ACC112 (cell line): ENCODE measurements around the gene BEND6.

ENCODE experiments used
- H2AFZ ChIP-seq: fragments of 200-600 bp; sonication (generic); one replicate; pipeline ENCODE4 v1.6.0; 2017; ENCODE audit warnings: antibody characterized with exemption, low read length; ENCODE audit not compliant: unreplicated experiment
- H3K27ac ChIP-seq: fragments of 200-600 bp; sonication (generic); 2 replicates; pipeline ENCODE4 v1.5.1; 2014; ENCODE audit warnings: low read depth, mild to moderate bottlenecking, antibody characterized with exemption, low read length, moderate library complexity
- H3K27me3 ChIP-seq: fragments of 200-600 bp; sonication (generic); 2 replicates; pipeline ENCODE4 v1.6.1; 2014; ENCODE audit warnings: mild to moderate bottlenecking, antibody characterized with exemption, low read length, moderate library complexity, mixed read lengths; ENCODE audit not compliant: insufficient read depth
- H3K36me3 ChIP-seq: fragments of 200-600 bp; sonication (generic); 2 replicates; pipeline ENCODE4 v1.6.1; 2016; ENCODE audit warnings: mild to moderate bottlenecking, antibody characterized with exemption, low read length, moderate library complexity, mixed read lengths; ENCODE audit not compliant: insufficient read depth
- H3K4me1 ChIP-seq: fragments of 200-600 bp; sonication (generic); one replicate; pipeline ENCODE4 v1.6.1; 2016; ENCODE audit warnings: low read length, mixed read lengths; ENCODE audit not compliant: insufficient read depth, unreplicated experiment, control insufficient read depth
- H3K4me3 ChIP-seq: fragments of 200-600 bp; sonication (generic); 2 replicates; pipeline ENCODE4 v1.5.1; 2014; ENCODE audit warnings: mild to moderate bottlenecking, low read depth, low read length
- H3K79me2 ChIP-seq: fragments of 200-600 bp; sonication (generic); one replicate; pipeline ENCODE4 v1.6.0; 2016; ENCODE audit warnings: low read length; ENCODE audit not compliant: control insufficient read depth, unreplicated experiment, insufficient read depth

BEND6 gene

GRCh38 chr6:56940977-56941376, 13.9 kb upstream of the BEND6 start:
- Histone ChIP-seq H3K4me3 (no peak overlapping the region), H2AFZ (no peak overlapping the region), H3K4me1 (peaks cover 26% of the 10 kb centered on the region), H3K36me3 (peaks cover 27% of the 10 kb centered on the region), H3K27me3 (no peaks in the 10 kb centered on the region), H3K79me2 (peaks cover 15% of the 10 kb centered on the region), H3K27ac (no peak overlapping the region)

GRCh38 chr6:56944661-56945060, 10.2 kb upstream of the BEND6 start:
- H3K36me3 ChIP-seq = peaks cover 48% of the 10 kb centered on the region
- peaks cover 6% of the 10 kb centered on the region for H3K4me1 ChIP-seq
- no peaks in the 10 kb centered on the region for H3K27me3 ChIP-seq
- H3K27ac ChIP-seq = no peak overlapping the region
- H2AFZ ChIP-seq = no peak overlapping the region
- no peaks in the 10 kb centered on the region for H3K79me2 ChIP-seq
- no peak overlapping the region for H3K4me3 ChIP-seq

GRCh38 chr6:56946368-56946767, 8.5 kb upstream of the BEND6 start:
- Histone ChIP-seq H3K27ac (no peak overlapping the region), H2AFZ (no peak overlapping the region), H3K4me1 (peaks cover 23% of the 10 kb centered on the region), H3K4me3 (no peak overlapping the region), H3K79me2 (peaks cover 8% of the 10 kb centered on the region), H3K36me3 (peaks cover 48% of the 10 kb centered on the region), H3K27me3 (no peaks in the 10 kb centered on the region)

GRCh38 chr6:56947924-56948323, 7.0 kb upstream of the BEND6 start:
- Histone ChIP-seq H3K79me2 (peaks cover 21% of the 10 kb centered on the region), H3K36me3 (peaks cover 40% of the 10 kb centered on the region), H3K4me1 (peaks cover 34% of the 10 kb centered on the region), H3K27me3 (no peaks in the 10 kb centered on the region), H2AFZ (no peak overlapping the region), H3K27ac (no peak overlapping the region), H3K4me3 (no peak overlapping the region)

GRCh38 chr6:56949265-56949664, 5.6 kb upstream of the BEND6 start:
- Histone ChIP-seq H3K79me2 (peaks cover 34% of the 10 kb centered on the region), H3K36me3 (peaks cover 37% of the 10 kb centered on the region), H3K27ac (peak overlapping the region; percentile 66; the same call in 1 of the 2 replicates), H3K27me3 (no peaks in the 10 kb centered on the region), H3K4me3 (no peak overlapping the region), H3K4me1 (peaks cover 36% of the 10 kb centered on the region), H2AFZ (no peak overlapping the region)

- H3K79me2 ChIP-seq = peaks cover 36% of the 10 kb centered on the region
Observed at GRCh38 chr6:56949925-56950495, 4.9 kb upstream of the BEND6 start.

GRCh38 chr6:56951049-56951831, 3.7 kb upstream of the BEND6 start:
- peak overlapping the region; percentile 0 for H3K4me3 ChIP-seq
- H3K27ac ChIP-seq = peak overlapping the region; percentile 66
- H2AFZ ChIP-seq = no peak overlapping the region
- H3K36me3 ChIP-seq = peaks cover 31% of the 10 kb centered on the region
- H3K79me2 ChIP-seq = peaks cover 36% of the 10 kb centered on the region
- H3K27me3 ChIP-seq = no peaks in the 10 kb centered on the region
- peaks cover 42% of the 10 kb centered on the region for H3K4me1 ChIP-seq

More at GRCh38 chr6:56949925-56950495, 4.9 kb upstream of the BEND6 start:
- peaks cover 31% of the 10 kb centered on the region for H3K36me3 ChIP-seq
- H2AFZ ChIP-seq = no peak overlapping the region
- H3K27ac ChIP-seq = peak overlapping the region; percentile 66
- no peaks in the 10 kb centered on the region for H3K27me3 ChIP-seq
- H3K4me1 ChIP-seq = peaks cover 36% of the 10 kb centered on the region
- H3K4me3 ChIP-seq = peak overlapping the region; percentile 0; the same call in 1 of the 2 replicates

GRCh38 chr6:56953597-56954402, 1.1 kb upstream of the BEND6 start:
- H2AFZ ChIP-seq = peak overlapping the region; percentile 64
- H3K4me1 ChIP-seq = peaks cover 52% of the 10 kb centered on the region

GRCh38 chr6:56955171-56956155, 556 bp downstream of the BEND6 start:
- peaks cover 9% of the 10 kb centered on the region; the same call in 1 of the 2 replicates for H3K36me3 ChIP-seq
- peak overlapping the region; percentile 74 for H2AFZ ChIP-seq
- no peaks in the 10 kb centered on the region for H3K27me3 ChIP-seq
- H3K4me3 ChIP-seq = peak overlapping the region; percentile 92
- peaks cover 53% of the 10 kb centered on the region for H3K4me1 ChIP-seq
- peak overlapping the region; percentile 82 for H3K27ac ChIP-seq
- H3K79me2 ChIP-seq = peaks cover 35% of the 10 kb centered on the region

More at GRCh38 chr6:56953597-56954402, 1.1 kb upstream of the BEND6 start:
- Histone ChIP-seq H3K27ac (peak overlapping the region; percentile 82), H3K4me3 (peak overlapping the region; percentile 92), H3K79me2 (peaks cover 39% of the 10 kb centered on the region), H3K36me3 (peaks cover 14% of the 10 kb centered on the region; the same call in 1 of the 2 replicates), H3K27me3 (no peaks in the 10 kb centered on the region)
